Prostate gland (tissue), 2 donors: Measurements from ENCODE around the gene FNDC7. TPM values are rescaled to one million over a fixed set of nuclear protein-coding genes. Genes with fewer than 3 reads are reported as not detected.
"Not testable (repeated sequence)": the region's sequence is repeated elsewhere in the genome, so short reads cannot be mapped to it uniquely, and the experiment has no call there.

Experiments
- DNase-seq: peaks from one replicate; pipeline ENCODE4 v3.0.0-alpha.2; 2019; ENCODE audit warnings: low spot score
- H3K27ac ChIP-seq, 2 donors: fragments of 200-600 bp; sonication (generic); 2 replicates each; pipeline ENCODE4 v1.5.1; 2017 to 2019
- H3K27me3 ChIP-seq: fragments of 200-600 bp; sonication (generic); replicated peaks from 2 replicates; pipeline ENCODE4 v1.5.1; 2019; ENCODE audit not compliant: insufficient read depth
- H3K36me3 ChIP-seq, 2 donors: fragments of 200-600 bp; sonication (generic); 1 replicate in 1 of 2; 2 replicates in 1 of 2; pipeline versions ENCODE4 v1.5.1 to v1.8.1; 2017 to 2019
- H3K4me1 ChIP-seq: fragments of 200-600 bp; sonication (generic); replicated peaks from 2 replicates; pipeline ENCODE4 v1.5.1; 2019
- H3K4me3 ChIP-seq, 2 donors: fragments of 200-600 bp; sonication (generic); 2 replicates each; pipeline ENCODE4 v1.5.1; 2017 to 2019
- H3K9me3 ChIP-seq: fragments of 200-600 bp; sonication (generic); 2 replicates; pipeline ENCODE4 v1.5.1; 2017
- POLR2A ChIP-seq: fragments of 450-650 bp; IDR thresholded peaks from one replicate; pipeline ENCODE4 v1.6.1; 2016; ENCODE audit warnings: antibody characterized with exemption, mild to moderate bottlenecking
- POLR2AphosphoS5 ChIP-seq: sonication (generic); formaldehyde crosslinking; IDR thresholded peaks from one replicate; pipeline ENCODE4 v1.6.1; 2017; ENCODE audit warnings: antibody characterized with exemption
- WGBS: methylation state at CpG from one replicate; pipeline ENCODE4 v1.1.5; 2018; 5-methylcytosine and 5-hydroxymethylcytosine counted together
- intact Hi-C: fragments of 100-400 bp; cut with DNase I; formaldehyde crosslinking; loops from one replicate; pipeline ENCODE4 v1.14.2; 2022
- total RNA-seq, 2 donors: library from RNA; depleted of rRNA; stranded (reverse); fragments of >200 nt; gene quantifications; one replicate each; pipeline ENCODE4 v1.1.0, GENCODE V29; 2016
- TF ChIP-seq, protein P1 (sequence below), 4 experiments: fragments of 200-600 bp in 2 of 4; fragments of 450-650 bp in 2 of 4; sonication (generic) in 2 of 4; IDR thresholded peaks; 1 replicate in 3 of 4; 2 replicates in 1 of 4; pipeline ENCODE4 v1.5.1; 2016 to 2019; ENCODE audit warnings: antibody characterized with exemption in 4 of 4, mild to moderate bottlenecking in 2 of 4, moderate library complexity in 2 of 4

FNDC7 gene
- total RNA-seq, 2 donors from 2014 or later, result 3.3 TPM; not detected in 1

- H3K27me3 ChIP-seq, result no peaks in the 10 kb centered on the region
- no peaks in the 10 kb centered on the region for H3K36me3 ChIP-seq
- DNase-seq, result no peak
- no peaks in the 10 kb centered on the region for H3K9me3 ChIP-seq
- 90% methylated on average over 1 of the region's 1 CpG for WGBS
- H3K4me3 ChIP-seq, result no peak overlapping the region
- no peaks in the 10 kb centered on the region for H3K4me1 ChIP-seq
- no peak overlapping the region for H3K27ac ChIP-seq
- intact Hi-C loops, result no loop called here
- no peak for TF ChIP-seq POLR2A
- TF ChIP-seq, protein P1, sequence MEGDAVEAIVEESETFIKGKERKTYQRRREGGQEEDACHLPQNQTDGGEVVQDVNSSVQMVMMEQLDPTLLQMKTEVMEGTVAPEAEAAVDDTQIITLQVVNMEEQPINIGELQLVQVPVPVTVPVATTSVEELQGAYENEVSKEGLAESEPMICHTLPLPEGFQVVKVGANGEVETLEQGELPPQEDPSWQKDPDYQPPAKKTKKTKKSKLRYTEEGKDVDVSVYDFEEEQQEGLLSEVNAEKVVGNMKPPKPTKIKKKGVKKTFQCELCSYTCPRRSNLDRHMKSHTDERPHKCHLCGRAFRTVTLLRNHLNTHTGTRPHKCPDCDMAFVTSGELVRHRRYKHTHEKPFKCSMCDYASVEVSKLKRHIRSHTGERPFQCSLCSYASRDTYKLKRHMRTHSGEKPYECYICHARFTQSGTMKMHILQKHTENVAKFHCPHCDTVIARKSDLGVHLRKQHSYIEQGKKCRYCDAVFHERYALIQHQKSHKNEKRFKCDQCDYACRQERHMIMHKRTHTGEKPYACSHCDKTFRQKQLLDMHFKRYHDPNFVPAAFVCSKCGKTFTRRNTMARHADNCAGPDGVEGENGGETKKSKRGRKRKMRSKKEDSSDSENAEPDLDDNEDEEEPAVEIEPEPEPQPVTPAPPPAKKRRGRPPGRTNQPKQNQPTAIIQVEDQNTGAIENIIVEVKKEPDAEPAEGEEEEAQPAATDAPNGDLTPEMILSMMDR (IDR thresholded peaks at IDR 0.05), result no peak
- TF ChIP-seq POLR2AphosphoS5, result no peak
These were observed 46.9 kb upstream of the FNDC7 start for GRCh38 chr1:108665771-108666170.

GRCh38 chr1:108667422-108667821 lies 45.3 kb upstream of the FNDC7 start:
- intact Hi-C loops, H3K9me3 ChIP-seq, H3K4me1 ChIP-seq, H3K27me3 ChIP-seq, H3K4me3 ChIP-seq, H3K36me3 ChIP-seq, DNase-seq, H3K27ac ChIP-seq: not testable (repeated sequence)
- 97% methylated on average over 19 of the region's 28 CpGs for WGBS

GRCh38 chr1:108668777-108669176 lies 43.9 kb upstream of the FNDC7 start:
- intact Hi-C loops, result no loop called here
- H3K36me3 ChIP-seq, result no peaks in the 10 kb centered on the region
- H3K9me3 ChIP-seq, result no peaks in the 10 kb centered on the region
- no peak for DNase-seq
- H3K4me1 ChIP-seq, result no peaks in the 10 kb centered on the region
- no peak for TF ChIP-seq POLR2AphosphoS5
- TF ChIP-seq, protein P1 (IDR thresholded peaks at IDR 0.05), result no peak
- no peak for TF ChIP-seq POLR2A
- H3K27ac ChIP-seq, result no peak overlapping the region
- no peaks in the 10 kb centered on the region for H3K27me3 ChIP-seq
- no peak overlapping the region for H3K4me3 ChIP-seq

DNA sequence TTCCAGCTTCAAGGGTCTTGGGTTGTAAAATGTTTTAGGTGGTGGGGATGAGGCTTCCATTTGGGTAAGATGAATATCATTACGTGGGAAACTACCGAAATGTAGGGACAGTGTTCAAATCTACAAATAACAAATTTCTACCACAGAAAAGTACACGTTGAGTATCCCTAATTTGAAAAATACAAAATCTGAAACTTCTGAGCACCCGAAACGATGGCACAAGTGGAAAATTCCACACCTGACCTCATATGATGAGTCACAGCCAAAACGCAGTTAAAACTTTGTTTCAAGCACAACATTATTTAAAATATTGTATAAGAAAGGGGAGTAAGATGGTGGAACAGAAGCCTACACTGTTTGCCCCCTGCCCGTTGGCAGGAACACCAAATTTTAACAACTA lies 43.0 kb upstream of the FNDC7 start:
- Histone ChIP-seq H3K4me1 (no peaks in the 10 kb centered on the region), H3K36me3 (no peaks in the 10 kb centered on the region), H3K4me3 (no peak overlapping the region), H3K27me3 (no peaks in the 10 kb centered on the region), H3K9me3 (no peaks in the 10 kb centered on the region), H3K27ac (no peak overlapping the region)
- intact Hi-C loops, result no loop called here
- 74% methylated on average over 7 of the region's 7 CpGs for WGBS
- no peak for DNase-seq
- TF ChIP-seq POLR2AphosphoS5, result no peak

DNA sequence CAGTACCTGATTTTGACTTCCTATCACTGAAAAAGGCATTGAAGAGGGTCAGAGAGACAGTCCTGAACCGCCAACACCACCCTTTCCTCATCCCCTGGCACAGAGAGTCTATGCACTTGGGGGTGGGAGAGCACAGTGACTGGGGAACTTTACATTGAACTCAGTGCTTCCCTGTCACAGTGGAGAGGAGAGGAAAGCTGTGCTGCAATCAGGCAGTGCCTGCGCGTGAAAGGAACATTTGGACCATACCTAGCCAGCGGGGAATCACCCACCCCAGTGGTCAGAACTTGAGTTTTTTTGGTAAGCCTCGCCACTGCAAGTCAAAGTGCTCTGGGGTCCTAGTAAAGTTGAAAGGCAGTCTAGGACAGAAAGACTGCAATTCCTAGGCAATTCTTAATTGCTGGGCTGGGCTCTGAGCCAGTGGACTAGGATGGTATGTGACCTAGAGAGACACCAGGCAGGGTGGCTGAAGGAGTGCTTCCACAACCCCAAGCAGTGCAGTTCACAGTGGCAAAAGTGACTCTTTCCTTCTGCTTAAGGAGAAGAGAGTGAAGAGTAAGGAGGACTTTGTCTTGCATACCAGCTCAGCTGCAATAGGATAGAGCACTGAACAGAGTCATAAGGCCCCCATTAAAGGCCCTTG lies 42.5 kb upstream of the FNDC7 start:
- H3K4me3 ChIP-seq, result no peak overlapping the region
- TF ChIP-seq POLR2A (no peak), POLR2AphosphoS5 (no peak)
- TF ChIP-seq, protein P1 (IDR thresholded peaks at IDR 0.05), result no peak
- WGBS, result 92% methylated on average over 5 of the region's 5 CpGs
- no peaks in the 10 kb centered on the region for H3K4me1 ChIP-seq
- no peaks in the 10 kb centered on the region for H3K9me3 ChIP-seq
- DNase-seq, result no peak
- no peak overlapping the region for H3K27ac ChIP-seq
- intact Hi-C loops, result no loop called here
- H3K27me3 ChIP-seq, result no peaks in the 10 kb centered on the region
- H3K36me3 ChIP-seq, result no peaks in the 10 kb centered on the region

- no peaks in the 10 kb centered on the region for H3K27me3 ChIP-seq
- H3K4me1 ChIP-seq, result no peaks in the 10 kb centered on the region
- no peak overlapping the region for H3K4me3 ChIP-seq
- TF ChIP-seq, protein P1 (IDR thresholded peaks at IDR 0.05), result no peak
- TF ChIP-seq POLR2A (no peak), POLR2AphosphoS5 (no peak)
- no peak overlapping the region for H3K27ac ChIP-seq
- H3K36me3 ChIP-seq, result no peaks in the 10 kb centered on the region
- no peaks in the 10 kb centered on the region for H3K9me3 ChIP-seq
- 93% methylated on average over 2 of the region's 2 CpGs for WGBS
- no peak for DNase-seq
- intact Hi-C loops, result no loop called here
These were observed 41.6 kb upstream of the FNDC7 start for GRCh38 chr1:108671143-108671542.
